ES-I3 (cell line): ENCODE results near the gene SNAP25.

Experiments used
- H3K36me3 ChIP-seq: 2 replicates; pipeline ENCODE4 v1.6.1; 2013; ENCODE audit warnings: mild to moderate bottlenecking, low read length, control low read depth, moderate library complexity; ENCODE audit not compliant: insufficient read depth
- H3K4me1 ChIP-seq: 2 replicates; pipeline ENCODE4 v1.6.1; 2013; ENCODE audit warnings: mild to moderate bottlenecking, control low read depth, low read length; ENCODE audit not compliant: insufficient read depth
- H3K9ac ChIP-seq: 2 replicates; pipeline ENCODE4 v1.6.1; 2013; ENCODE audit warnings: low read depth, mild to moderate bottlenecking, low read length, moderate library complexity
- H3K9me3 ChIP-seq: 2 replicates; pipeline ENCODE4 v1.6.1; 2013; ENCODE audit warnings: mild to moderate bottlenecking, low read length, moderate library complexity; ENCODE audit not compliant: control insufficient read depth, insufficient read depth

SNAP25 gene

GRCh38 chr20:10218536-10219451 is at the start of gene SNAP25:
Gene SNAP25 (plus strand): TSS chr20:10218830. CDS start chr20:10275492, 56,662 bp downstream.
- Histone ChIP-seq H3K9ac (peak within 1 kb of the TSS; percentile 86), H3K36me3 (no peaks in the 10 kb centered on the region), H3K9me3 (no peaks in the 10 kb centered on the region), H3K4me1 (no peaks in the 10 kb centered on the region)

DNA sequence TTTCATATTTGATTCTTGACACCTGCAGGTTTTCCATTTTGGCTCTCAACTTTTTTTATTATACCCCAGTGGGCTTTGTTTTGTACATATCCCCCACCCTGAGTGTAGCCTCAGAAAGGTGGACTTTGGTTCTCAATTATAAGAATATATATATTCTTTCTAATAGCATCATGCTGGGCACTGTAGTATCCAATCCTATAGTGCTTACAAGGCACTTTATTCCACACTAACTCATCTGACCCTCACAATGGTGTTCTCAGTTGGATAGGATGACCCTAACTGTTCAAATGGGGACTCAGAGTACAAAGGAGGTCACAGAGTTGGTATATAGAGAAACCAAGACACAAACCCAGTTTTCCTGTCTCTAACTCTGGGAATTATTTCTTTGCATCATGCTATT is 48.9 kb upstream of the SNAP25 start:
- Histone ChIP-seq H3K4me1 (no peaks in the 10 kb centered on the region), H3K36me3 (no peaks in the 10 kb centered on the region), H3K9ac (no peak overlapping the region), H3K9me3 (peaks cover 4% of the 10 kb centered on the region; the same call in 1 of the 2 replicates)

DNA sequence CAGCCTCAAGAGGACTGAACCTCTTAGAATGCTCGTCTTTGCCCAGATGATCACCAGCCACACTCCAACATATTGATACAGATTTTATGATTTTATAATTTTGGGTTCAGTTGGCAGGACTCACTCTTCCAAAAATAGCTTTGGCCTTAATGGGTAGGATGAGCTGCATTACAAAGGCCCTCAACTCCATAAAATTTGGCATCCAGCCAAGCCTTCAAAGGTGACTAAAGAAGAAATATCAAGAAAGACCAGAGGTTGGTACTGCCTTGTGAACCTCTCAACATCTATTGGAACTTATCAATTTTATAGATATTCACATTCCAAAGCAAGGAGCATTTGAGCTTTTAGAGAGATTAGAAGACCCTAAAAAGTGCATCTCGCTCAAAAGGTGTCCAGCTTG is 48.4 kb upstream of the SNAP25 start:
- peaks cover 4% of the 10 kb centered on the region; the same call in 1 of the 2 replicates for H3K9me3 ChIP-seq
- H3K4me1 ChIP-seq = no peaks in the 10 kb centered on the region
- H3K9ac ChIP-seq = no peak overlapping the region
- no peaks in the 10 kb centered on the region for H3K36me3 ChIP-seq

DNA sequence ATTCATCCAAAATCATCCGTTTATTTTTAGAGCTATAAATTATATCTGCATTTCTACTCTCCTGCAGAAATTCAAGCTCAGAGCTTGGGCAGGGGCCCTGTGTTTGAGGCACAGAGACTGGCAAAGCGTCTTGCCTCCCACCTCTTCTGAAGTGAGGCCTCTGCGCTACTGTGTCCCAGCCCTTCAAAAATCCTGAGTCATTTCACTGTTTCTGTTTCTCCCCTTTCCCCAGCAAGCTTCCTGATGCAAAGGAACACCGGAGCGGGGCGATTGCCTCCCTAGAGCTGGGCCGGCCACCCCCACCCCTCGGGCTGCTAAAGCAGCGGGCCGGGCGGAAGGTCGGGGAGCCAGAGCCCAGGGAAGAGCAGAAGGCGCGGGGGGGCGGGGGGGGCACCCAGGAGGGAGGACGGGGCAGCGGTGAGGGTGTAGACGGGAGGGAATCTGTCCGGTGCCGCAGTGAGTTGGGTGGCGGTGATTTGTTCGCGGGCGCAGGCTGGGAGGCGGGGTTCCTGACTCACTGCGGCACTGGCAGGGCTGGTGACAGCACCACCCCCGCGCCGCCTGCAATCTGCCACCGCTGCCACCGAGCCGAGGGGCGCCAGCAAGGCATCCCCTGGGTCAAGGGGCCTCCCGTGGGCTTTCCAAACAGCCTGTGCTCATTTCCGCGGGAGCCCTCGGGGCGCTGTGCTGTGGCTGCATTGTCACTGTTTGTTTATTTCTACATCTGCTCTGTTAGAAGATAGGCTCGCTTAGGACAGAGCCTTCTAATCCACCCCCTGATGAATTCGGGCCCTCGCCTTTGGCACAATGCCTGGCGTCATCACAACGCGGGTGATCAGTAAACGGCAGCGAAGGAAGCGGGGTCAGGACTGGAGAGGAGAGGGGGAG is 46.5 kb upstream of the SNAP25 start:
- Histone ChIP-seq H3K4me1 (no peaks in the 10 kb centered on the region), H3K36me3 (no peaks in the 10 kb centered on the region), H3K9ac (peak overlapping the region; percentile 49), H3K9me3 (0 out of 2 replicates have a peak, but pooled peaks cover 4% of the 10 kb centered on the region)

DNA sequence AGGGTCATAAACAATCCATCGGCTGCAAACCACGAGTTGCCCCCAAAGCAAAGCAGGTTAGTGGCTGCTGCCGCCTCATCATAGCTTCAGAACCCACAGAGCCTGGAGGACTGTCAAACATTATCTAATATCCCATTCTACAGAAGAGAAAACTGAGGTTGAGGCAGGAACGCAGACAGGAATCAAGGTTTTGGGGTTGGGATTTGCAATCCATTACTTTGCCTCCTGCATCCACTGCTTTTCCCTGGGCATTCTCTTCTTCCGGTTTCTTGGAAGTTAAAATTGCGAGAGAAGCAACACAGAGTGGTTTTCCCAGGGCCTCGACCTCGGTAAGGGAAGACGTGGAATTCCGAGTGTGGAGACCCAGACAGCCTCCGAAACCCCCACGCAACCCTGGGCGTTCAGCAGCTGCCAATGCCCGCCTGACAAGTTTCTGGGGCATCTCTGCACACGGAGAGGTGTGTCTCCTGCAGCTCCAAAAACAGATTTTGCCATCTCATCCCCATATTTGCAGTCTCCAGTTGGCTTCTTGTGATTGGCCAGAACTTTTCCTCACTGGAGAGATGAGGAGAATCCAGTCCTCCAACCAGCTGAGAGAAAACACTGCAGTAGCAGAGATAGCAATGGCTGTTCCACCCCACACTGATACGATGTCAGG is 45.5 kb upstream of the SNAP25 start:
- H3K9ac ChIP-seq = peak overlapping the region; percentile 49; the same call in 1 of the 2 replicates
- H3K9me3 ChIP-seq = 0 out of 2 replicates have a peak, but pooled peaks cover 4% of the 10 kb centered on the region
- H3K4me1 ChIP-seq = no peaks in the 10 kb centered on the region
- no peaks in the 10 kb centered on the region for H3K36me3 ChIP-seq

- Histone ChIP-seq H3K9ac (no peak overlapping the region), H3K9me3 (no peaks in the 10 kb centered on the region), H3K4me1 (no peaks in the 10 kb centered on the region), H3K36me3 (no peaks in the 10 kb centered on the region)
These were observed 44.2 kb upstream of the SNAP25 start for GRCh38 chr20:10174400-10174799.

DNA sequence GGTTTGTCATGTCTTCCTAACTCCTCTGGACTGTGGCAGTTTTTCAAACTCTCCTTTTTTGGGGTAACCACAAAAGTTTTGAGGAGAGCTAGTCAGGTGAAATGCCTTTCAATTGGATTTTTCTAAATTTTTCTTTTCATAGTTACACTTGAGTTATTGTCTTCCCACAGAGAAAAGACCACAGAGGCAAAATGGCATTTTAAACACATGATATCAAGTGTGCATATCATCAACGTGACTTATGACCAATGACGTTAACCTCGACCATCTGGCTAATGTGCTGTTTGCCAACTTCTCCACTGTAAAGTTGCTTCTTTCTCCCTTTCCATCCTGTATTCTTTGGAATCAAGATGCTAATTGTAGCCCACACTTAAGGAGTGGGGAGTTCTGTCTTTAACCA is 41.3 kb upstream of the SNAP25 start:
- no peaks in the 10 kb centered on the region for H3K4me1 ChIP-seq
- no peaks in the 10 kb centered on the region for H3K36me3 ChIP-seq
- H3K9ac ChIP-seq = no peak overlapping the region
- no peaks in the 10 kb centered on the region for H3K9me3 ChIP-seq

DNA sequence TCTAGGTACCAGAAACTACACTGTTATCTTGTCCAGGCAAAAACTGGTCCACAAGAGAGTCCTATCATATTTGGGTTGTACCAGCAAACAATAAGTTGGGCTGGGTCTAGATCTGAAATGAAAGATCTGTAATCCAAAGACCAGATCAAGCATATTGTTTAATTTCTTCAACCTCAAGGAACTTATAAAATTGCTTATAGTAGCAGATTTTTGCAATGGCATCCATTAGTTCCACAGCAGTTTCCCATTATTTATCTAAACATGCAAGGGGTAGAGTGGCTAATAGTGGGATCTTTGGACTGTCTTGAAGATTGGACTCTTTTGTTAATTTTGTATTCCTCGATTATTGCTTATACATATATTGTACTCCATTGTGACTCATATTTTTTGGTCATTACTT is 40.5 kb upstream of the SNAP25 start:
- H3K36me3 ChIP-seq = no peaks in the 10 kb centered on the region
- H3K4me1 ChIP-seq = no peaks in the 10 kb centered on the region
- no peaks in the 10 kb centered on the region for H3K9me3 ChIP-seq
- H3K9ac ChIP-seq = no peak overlapping the region

DNA sequence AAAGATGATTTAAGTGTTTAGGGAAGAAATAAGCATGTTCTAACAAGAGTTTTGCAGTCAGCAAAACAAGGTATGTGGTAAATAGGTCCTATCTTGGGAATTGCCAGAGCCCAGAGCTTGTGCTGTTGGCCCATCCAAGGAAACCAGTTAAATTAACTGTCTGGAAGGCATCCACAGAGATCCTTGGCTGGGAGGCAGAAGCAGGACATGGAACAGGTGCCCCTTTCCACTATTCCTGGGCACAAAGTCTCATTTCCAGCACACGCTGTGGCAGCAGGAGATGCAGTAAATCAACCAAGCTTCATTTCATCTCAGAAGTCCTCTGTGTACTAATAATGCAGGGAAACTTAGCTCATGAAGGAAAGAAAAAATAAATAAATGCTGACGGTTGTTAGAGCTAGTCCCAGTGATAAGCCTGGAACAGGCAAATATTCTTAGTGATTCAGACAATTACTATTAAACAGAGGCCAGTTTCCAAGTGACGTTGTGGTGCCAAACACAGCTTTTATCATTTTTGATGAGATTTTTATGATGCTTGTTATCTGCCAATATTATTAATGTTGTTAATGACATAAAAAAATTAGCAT is 39.8 kb upstream of the SNAP25 start:
- no peaks in the 10 kb centered on the region for H3K9me3 ChIP-seq
- H3K4me1 ChIP-seq = no peaks in the 10 kb centered on the region
- H3K9ac ChIP-seq = no peak overlapping the region
- H3K36me3 ChIP-seq = no peaks in the 10 kb centered on the region

- no peak overlapping the region for H3K9ac ChIP-seq
- no peaks in the 10 kb centered on the region for H3K36me3 ChIP-seq
- H3K4me1 ChIP-seq = no peaks in the 10 kb centered on the region
- no peaks in the 10 kb centered on the region for H3K9me3 ChIP-seq
These were observed 38.9 kb upstream of the SNAP25 start for GRCh38 chr20:10179574-10180298.

DNA sequence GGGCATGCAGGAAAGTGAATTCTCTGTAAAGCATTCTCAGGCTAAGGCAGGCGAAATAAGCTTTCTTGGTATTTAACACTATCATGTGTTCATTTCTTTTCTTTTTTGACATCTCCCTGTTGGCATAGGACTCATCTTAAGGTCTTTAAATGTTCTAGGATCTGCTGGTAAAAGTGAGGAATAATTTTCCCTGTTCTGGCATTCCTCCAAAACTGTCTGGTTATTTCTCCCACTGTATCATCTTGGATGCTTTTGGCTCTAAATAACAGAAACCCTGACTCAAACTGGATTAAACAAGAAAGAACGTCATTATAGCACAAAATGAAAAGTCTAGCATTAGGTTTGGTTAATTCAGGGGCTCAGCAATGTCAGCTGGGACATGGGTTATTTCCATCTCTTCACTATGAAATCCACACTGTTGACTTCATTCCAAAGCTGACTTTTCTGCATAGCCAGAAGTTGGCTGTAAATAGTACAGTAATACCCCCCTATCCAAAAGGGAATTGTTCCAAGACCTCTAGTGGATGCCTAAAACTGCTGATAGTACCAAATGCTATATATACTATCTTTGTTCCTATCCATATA is 37.9 kb upstream of the SNAP25 start:
- no peaks in the 10 kb centered on the region; the same call in 1 of the 2 replicates for H3K9me3 ChIP-seq
- no peaks in the 10 kb centered on the region for H3K4me1 ChIP-seq
- H3K9ac ChIP-seq = no peak overlapping the region
- H3K36me3 ChIP-seq = no peaks in the 10 kb centered on the region

- H3K36me3 ChIP-seq = no peaks in the 10 kb centered on the region; the same call in 1 of the 2 replicates
- no peaks in the 10 kb centered on the region for H3K4me1 ChIP-seq
- no peak overlapping the region for H3K9ac ChIP-seq
- H3K9me3 ChIP-seq = no peaks in the 10 kb centered on the region; the same call in 1 of the 2 replicates
These were observed 32.7 kb upstream of the SNAP25 start for GRCh38 chr20:10185741-10186558.
